MM.1S (cell line): ENCODE results near the gene MAP3K4.

ENCODE experiments used
- DNase-seq: peaks from one replicate; pipeline ENCODE4 v3.0.0-alpha.2; 2015
- H2AFZ ChIP-seq: fragments of 300-600 bp; sonication (generic); 2 replicates; pipeline ENCODE4 v1.6.0; 2016; ENCODE audit warnings: antibody characterized with exemption, low read length
- H3F3A ChIP-seq: fragments of 300-600 bp; sonication (generic); 2 replicates; pipeline ENCODE4 v1.6.1; 2016; ENCODE audit warnings: mild to moderate bottlenecking, antibody characterized with exemption, low read length, moderate library complexity, mixed read lengths; ENCODE audit not compliant: insufficient read depth
- H3K27ac ChIP-seq: fragments of 300-600 bp; sonication (generic); 2 replicates; pipeline ENCODE4 v1.5.1; 2016; ENCODE audit warnings: mild to moderate bottlenecking, low read length
- H3K27me3 ChIP-seq: fragments of 300-600 bp; sonication (generic); replicated peaks from 2 replicates; pipeline ENCODE4 v1.6.0; 2016; ENCODE audit warnings: low read length; ENCODE audit not compliant: insufficient read depth
- H3K36me3 ChIP-seq: fragments of 300-600 bp; sonication (generic); replicated peaks from 2 replicates; pipeline ENCODE4 v1.6.1; 2016; ENCODE audit warnings: mild to moderate bottlenecking, low read length, mixed read lengths; ENCODE audit not compliant: insufficient read depth
- H3K4me1 ChIP-seq: fragments of 300-600 bp; sonication (generic); 2 replicates; pipeline ENCODE4 v1.6.1; 2016; ENCODE audit warnings: low read length, mixed read lengths
- H3K4me2 ChIP-seq: fragments of 300-600 bp; sonication (generic); 2 replicates; pipeline ENCODE4 v1.6.0; 2016; ENCODE audit warnings: low read depth, low read length
- H3K4me3 ChIP-seq: fragments of 300-600 bp; sonication (generic); 2 replicates; pipeline ENCODE4 v1.5.1; 2016; ENCODE audit warnings: low read length, mixed read lengths
- H3K79me2 ChIP-seq: fragments of 300-600 bp; sonication (generic); 2 replicates; pipeline ENCODE4 v1.6.1; 2016; ENCODE audit warnings: mixed run types, low read length, mixed read lengths
- H3K9ac ChIP-seq: fragments of 300-600 bp; sonication (generic); 2 replicates; pipeline ENCODE4 v1.6.1; 2016; ENCODE audit warnings: low read length, mixed read lengths
- H3K9me2 ChIP-seq: fragments of 300-600 bp; sonication (generic); replicated peaks from 2 replicates; pipeline ENCODE4 v1.6.1; 2016; ENCODE audit warnings: mild to moderate bottlenecking, low read length, mixed read lengths; ENCODE audit not compliant: insufficient read depth
- H3K9me3 ChIP-seq: fragments of 300-600 bp; sonication (generic); replicated peaks from 2 replicates; pipeline ENCODE4 v1.6.1; 2016; ENCODE audit warnings: mild to moderate bottlenecking, low read length, mixed read lengths; ENCODE audit not compliant: insufficient read depth
- H4K20me1 ChIP-seq: fragments of 300-600 bp; sonication (generic); 2 replicates; pipeline ENCODE4 v1.6.1; 2016; ENCODE audit warnings: mild to moderate bottlenecking, low read length, moderate library complexity, mixed read lengths; ENCODE audit not compliant: insufficient read depth
- CTCF ChIP-seq: fragments of 300-600 bp; sonication (generic); IDR thresholded peaks from 2 replicates; pipeline ENCODE4 v1.5.1; 2016; ENCODE audit warnings: antibody characterized with exemption, low read length, mixed read lengths
- EZH2 ChIP-seq: fragments of 300-600 bp; sonication (generic); optimal IDR thresholded peaks from 2 replicates; pipeline ENCODE3; 2017; ENCODE audit warnings: low read depth, mild to moderate bottlenecking, antibody characterized with exemption, low read length, mixed read lengths
- EZH2phosphoT487 ChIP-seq: fragments of 300-600 bp; sonication (generic); IDR thresholded peaks from 2 replicates; pipeline ENCODE4 v1.6.1; 2018; ENCODE audit warnings: antibody characterized with exemption, low read length

Gene MAP3K4

GRCh38 chr6:161166176-161166575 is 174.6 kb downstream of the MAP3K4 start:
- H4K20me1 ChIP-seq, result no peaks in the 10 kb centered on the region
- no peak overlapping the region for H3K4me2 ChIP-seq
- no peak overlapping the region for H2AFZ ChIP-seq
- TF ChIP-seq EZH2phosphoT487 (no peak), CTCF (no peak), EZH2 (no peak)
- H3K9ac ChIP-seq, result no peak overlapping the region
- DNase-seq, result no peak
- H3K4me3 ChIP-seq, result no peak overlapping the region
- H3K27ac ChIP-seq, result no peak overlapping the region
- H3K9me3 ChIP-seq, result no peaks in the 10 kb centered on the region
- no peaks in the 10 kb centered on the region for H3K4me1 ChIP-seq
- H3K79me2 ChIP-seq, result no peaks in the 10 kb centered on the region
- no peaks in the 10 kb centered on the region for H3K27me3 ChIP-seq
- H3F3A ChIP-seq, result no peaks in the 10 kb centered on the region
- no peaks in the 10 kb centered on the region for H3K9me2 ChIP-seq
- no peaks in the 10 kb centered on the region for H3K36me3 ChIP-seq

- no peaks in the 10 kb centered on the region for H3K4me1 ChIP-seq
- TF ChIP-seq CTCF (no peak), EZH2 (no peak), EZH2phosphoT487 (no peak)
- no peaks in the 10 kb centered on the region for H3K36me3 ChIP-seq
- H4K20me1 ChIP-seq, result no peaks in the 10 kb centered on the region
- no peak overlapping the region for H2AFZ ChIP-seq
- H3K4me3 ChIP-seq, result no peak overlapping the region
- H3K79me2 ChIP-seq, result no peaks in the 10 kb centered on the region
- no peaks in the 10 kb centered on the region for H3K9me3 ChIP-seq
- no peak overlapping the region for H3K4me2 ChIP-seq
- DNase-seq, result no peak
- H3K27me3 ChIP-seq, result no peaks in the 10 kb centered on the region
- H3K9ac ChIP-seq, result no peak overlapping the region
- H3K9me2 ChIP-seq, result no peaks in the 10 kb centered on the region
- no peak overlapping the region for H3K27ac ChIP-seq
- no peaks in the 10 kb centered on the region for H3F3A ChIP-seq
Observed at GRCh38 chr6:161166677-161167076, 175.1 kb downstream of the MAP3K4 start.
